Stimulated activated CD8-positive, alpha-beta memory T cell treated with anti-CD3 and anti-CD28 coated beads, Interleukin-7, amount 100 ng/mL, for 1 hour (primary cell): Measurements from ENCODE around the gene AGO4.
"Not testable (repeated sequence)": the region's sequence is repeated elsewhere in the genome, so short reads cannot be mapped to it uniquely, and the experiment has no call there.

Experiments used
- DNase-seq, 2 donors: peaks; one replicate each; pipeline ENCODE4 v3.0.0-alpha.2; 2020; ENCODE audit warnings: low read depth in 2 of 2

The AGO4 gene

GRCh38 chr1:35810096-35810881, 2.5 kb downstream of the AGO4 start:
- no peak for DNase-seq

DNA sequence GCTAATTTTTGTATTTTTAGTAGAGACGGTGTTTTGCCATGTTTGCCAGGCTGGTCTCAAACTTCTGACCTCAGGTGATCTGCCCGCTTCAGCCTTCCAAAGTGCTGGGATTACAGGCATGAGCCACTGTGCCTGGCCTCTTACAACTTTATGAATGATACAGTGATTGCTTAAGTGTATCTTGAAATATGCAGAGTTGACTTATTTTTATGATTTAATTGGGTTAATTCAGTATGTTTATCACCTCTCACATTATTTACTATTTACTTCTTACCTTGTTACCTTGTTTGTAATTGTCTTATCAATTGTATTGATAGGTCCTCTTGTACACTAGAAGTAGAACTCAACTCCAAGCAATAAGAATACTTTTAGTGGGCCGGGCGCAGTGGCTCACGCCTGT, 4.9 kb downstream of the AGO4 start:
- not testable (repeated sequence) for DNase-seq

GRCh38 chr1:35825255-35825654, 17.4 kb downstream of the AGO4 start:
- no peak for DNase-seq

DNA sequence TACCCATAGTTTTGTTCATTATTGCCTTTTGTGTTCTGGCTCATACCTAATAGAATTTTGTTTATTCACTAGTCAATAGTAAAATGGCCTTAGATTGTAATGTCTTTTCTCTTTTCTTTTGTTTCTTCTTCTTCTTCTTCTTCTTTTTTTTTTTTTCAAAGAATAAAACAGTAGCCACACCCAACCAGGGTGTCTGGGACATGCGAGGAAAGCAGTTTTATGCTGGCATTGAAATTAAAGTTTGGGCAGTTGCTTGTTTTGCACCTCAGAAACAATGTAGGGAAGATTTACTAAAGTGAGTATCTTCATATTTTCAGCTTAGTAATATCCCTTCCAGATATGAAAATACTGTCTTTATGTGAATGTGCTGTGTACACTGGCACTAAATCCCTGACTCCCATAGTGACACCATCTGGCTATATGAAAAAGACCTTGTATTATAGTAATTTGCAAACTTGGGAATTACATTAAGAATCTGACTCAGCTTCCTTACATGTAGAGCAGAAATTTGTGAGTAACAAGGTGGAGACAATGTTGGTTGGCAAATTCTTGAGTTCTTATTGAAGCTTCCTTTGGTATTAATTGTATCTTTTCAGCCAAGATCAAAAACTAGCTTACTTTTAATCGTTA, 24.6 kb downstream of the AGO4 start:
- DNase-seq = no peak

DNA sequence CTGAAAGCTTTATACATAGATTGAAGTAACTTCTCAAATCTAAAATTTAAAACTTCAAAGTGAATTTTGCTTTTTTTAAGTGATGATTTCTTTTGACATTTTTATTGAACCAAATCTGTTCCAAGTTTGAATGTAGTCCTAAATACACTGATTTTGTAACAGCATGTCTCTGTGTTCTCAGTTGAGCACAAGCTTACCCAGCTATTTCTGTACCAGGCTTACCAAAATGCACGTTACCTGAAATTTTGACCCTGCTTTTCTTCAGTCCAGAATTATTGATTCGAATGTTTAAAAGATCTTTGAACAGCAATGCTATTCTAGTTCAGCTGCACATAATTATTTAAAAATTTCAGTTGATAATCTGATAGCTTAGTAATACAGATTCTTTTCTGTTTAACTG, 25.6 kb downstream of the AGO4 start:
- DNase-seq = no peak

DNA sequence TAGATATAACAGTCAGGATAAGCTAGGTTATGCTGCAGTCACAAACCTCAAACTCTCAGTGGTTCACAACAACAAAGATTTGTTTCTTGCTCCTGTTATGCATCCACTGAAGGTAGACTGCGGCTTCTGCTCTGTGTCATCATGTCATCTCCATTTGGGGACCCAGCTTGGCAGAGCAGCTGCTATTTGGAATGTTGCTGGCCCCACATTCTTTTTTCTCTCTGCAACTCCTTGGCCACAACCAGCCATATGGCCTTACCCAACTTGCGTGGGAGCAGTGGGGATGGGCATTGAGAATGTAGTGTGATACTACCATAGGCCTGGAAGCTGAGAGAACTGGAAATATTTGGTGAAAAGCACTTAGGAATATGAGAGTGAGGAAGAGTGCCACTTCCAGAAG, 26.4 kb downstream of the AGO4 start:
- no peak for DNase-seq

- no peak for DNase-seq
Observed at GRCh38 chr1:35835398-35835797, 27.6 kb downstream of the AGO4 start.

DNA sequence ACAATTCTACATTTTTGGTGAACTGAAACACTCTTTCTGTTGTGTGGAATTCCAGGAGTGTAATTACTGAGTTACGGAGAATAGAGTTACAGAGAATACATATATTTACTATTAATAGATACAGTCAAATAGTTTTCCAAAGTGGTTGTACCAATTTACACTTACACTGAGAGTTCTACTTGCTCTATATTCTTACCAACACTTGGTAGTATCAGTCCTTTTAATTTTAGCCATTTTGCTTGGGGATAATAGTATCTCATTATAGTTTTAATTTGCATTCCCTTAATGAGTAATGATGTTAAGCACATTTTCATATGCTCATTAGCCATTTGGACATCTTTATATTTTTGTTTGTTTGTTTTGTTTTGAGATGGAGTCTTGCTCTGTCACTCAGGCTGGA, 28.9 kb downstream of the AGO4 start:
- DNase-seq = no peak

DNA sequence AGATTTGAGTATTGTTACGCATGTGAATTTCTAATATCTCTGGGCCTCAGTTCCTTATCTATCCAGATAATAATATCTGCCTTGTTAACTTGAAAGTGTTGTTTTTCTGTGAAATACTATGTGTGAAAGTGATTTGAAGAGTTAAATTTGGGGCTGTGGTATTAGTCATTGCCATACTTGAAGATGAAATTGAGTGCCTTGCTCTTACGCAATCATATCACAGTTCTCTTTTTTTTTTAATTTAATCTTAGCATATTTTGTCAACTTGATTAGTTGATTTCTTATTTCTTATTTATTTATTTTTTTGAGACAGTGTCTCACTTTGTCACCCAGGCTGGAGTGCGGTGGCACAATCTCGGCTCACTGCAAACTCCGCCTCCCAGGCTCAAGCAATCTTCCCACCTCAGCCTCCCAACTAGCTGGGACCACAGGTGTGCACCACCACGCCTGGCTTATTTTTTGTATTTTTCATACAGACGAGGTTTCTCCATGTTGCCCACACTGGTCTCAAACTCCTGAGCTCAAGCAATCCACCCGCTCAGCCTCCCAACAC, 31.0 kb downstream of the AGO4 start:
- no peak for DNase-seq

- no peak for DNase-seq
Observed at GRCh38 chr1:35844826-35845225, 37.0 kb downstream of the AGO4 start.

- no peak for DNase-seq
Observed at GRCh38 chr1:35845766-35846165, 38.0 kb downstream of the AGO4 start.

DNA sequence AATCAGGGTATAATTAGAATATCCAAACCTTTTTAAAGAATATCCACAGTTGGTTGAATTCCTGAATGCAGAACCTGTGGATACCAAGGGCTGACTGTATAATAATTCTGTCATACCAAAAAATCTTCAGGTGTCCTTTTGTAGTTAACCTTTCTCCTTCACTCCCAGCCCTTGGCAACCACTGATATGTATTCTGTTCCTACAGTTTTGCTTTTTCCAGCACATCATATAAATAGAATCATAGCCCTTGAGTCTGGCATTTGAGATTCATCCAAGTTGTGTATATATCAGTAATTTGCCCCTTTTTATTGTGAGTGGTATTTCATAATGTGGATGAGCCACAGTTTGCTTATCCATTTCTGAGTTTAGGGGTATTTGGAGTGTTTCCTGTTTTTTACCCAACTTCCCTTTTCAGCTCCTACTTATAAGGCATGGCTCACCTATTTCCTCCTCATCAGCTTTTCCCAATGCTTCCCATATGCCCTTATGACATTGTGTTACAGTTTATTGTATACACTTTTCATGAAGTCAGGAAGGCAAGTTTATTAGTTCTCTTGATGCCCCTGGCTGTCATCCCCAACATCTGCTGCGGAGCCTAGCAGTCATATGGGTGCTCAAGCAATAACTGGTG, 40.2 kb downstream of the AGO4 start:
- DNase-seq = no peak

GRCh38 chr1:35850051-35850450, 42.2 kb downstream of the AGO4 start:
- no peak for DNase-seq

DNA sequence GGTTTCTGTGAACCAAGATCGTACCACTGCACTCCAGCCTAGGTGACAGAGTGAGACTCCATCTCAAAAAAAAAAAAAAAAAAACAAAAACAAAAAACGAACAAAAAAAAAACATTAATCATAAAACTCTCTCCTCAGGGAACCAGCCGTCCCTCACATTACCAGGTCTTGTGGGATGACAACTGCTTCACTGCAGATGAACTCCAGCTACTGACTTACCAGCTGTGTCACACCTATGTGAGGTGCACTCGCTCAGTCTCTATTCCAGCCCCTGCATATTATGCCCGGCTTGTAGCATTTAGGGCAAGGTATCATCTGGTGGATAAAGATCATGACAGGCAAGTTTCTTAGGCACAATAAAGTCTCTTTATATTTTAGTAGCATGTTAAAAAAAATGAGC, 42.9 kb downstream of the AGO4 start:
- DNase-seq = no peak

DNA sequence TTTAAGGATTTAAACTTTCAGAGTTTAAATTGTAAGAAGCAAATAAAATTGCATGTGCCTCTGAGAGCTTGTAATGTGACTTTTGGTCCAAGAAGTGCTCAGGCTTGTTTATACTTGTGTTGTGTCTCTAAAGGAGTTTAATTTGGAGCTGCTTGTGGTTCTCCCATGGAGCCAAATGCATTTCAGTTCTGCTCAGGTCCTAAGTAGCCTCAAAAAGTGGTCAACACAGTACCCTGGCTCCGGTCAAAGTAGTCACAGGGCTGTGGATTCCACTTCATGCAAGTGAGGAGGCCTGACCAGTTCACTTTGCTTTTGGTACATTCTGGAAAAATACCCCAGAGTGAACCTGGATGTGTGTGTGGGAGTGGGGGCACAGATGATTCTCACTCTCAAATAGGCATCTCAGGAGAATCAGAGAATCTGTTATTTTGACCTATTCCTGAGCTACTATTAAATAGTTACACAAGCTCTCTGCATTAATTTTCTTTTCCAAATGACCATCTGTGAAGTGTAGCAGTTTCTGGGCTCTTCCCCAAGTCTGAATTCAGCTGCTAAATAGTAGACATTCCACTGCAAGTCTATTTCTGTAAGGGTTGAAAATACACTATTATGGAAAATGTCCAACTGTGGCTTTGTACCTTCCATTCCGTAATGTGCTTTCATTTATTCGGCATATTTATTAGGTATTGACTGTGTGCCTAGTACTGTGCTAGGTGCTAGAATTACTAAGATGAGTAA, 43.5 kb downstream of the AGO4 start:
- DNase-seq = no peak

- DNase-seq = no peak
Observed at GRCh38 chr1:35852241-35852640, 44.4 kb downstream of the AGO4 start.

- no peak for DNase-seq
Observed at GRCh38 chr1:35854989-35855700, 47.3 kb downstream of the AGO4 start.

- no peak for DNase-seq
Observed at GRCh38 chr1:35856964-35857363, 49.1 kb downstream of the AGO4 start.

GRCh38 chr1:35857830-35858229, 50.0 kb downstream of the AGO4 start:
- DNase-seq = no peak

- no peak for DNase-seq
Observed at GRCh38 chr1:35860696-35861095, 52.9 kb downstream of the AGO4 start.

DNA sequence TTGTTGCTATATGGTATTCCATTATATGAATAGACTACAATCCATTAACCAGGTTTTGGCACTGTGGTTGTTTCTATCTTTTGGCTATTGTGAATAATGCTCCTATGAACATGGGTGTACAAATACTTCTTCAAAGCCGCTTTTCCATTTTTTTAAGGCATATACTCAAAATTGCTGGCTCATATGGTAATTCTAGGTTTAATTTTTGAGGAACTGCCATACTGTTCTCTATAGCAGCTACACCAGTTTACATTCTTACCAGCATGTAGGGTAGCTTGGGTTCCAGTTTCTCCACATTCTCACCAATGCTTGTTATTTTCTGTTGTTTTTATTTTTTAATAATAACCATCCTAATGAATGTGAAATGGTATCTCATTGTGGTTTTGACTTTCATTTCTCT, 55.3 kb downstream of the AGO4 start:
- DNase-seq = no peak
